TTC549 (cell line): ENCODE results near the gene AK1.
"Not testable (repeated sequence)": the region's sequence is repeated elsewhere in the genome, so short reads cannot be mapped to it uniquely, and the experiment has no call there.

Experiments
- FAIRE-seq: peaks from 2 replicates; lab custom pipeline; 2012; peaks lifted over from hg19 to GRCh38; lab: Jason Lieb, UNC

AK1 gene

GRCh38 chr9:127847833-127848755 lies 29.4 kb downstream of the AK1 start:
- no peak for FAIRE-seq

DNA sequence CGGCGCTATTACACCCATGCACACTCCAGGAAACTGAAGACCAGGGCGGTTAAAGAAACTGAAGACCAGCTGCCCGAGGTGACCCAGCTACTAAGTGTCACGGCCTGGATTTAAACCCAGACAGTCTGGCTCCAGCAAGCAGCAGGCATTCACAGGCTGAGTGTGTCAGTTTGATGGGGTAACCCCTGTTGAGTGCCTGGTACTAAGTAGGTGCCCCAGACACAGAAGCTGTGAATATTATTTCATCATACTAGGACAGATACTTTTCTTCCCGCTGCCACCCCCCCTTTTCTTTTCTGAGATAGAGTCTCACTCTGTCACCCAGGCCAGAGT lies 30.3 kb downstream of the AK1 start:
- FAIRE-seq, result no peak

- FAIRE-seq, result no peak
Observed at GRCh38 chr9:127846443-127847177, 30.9 kb downstream of the AK1 start.

DNA sequence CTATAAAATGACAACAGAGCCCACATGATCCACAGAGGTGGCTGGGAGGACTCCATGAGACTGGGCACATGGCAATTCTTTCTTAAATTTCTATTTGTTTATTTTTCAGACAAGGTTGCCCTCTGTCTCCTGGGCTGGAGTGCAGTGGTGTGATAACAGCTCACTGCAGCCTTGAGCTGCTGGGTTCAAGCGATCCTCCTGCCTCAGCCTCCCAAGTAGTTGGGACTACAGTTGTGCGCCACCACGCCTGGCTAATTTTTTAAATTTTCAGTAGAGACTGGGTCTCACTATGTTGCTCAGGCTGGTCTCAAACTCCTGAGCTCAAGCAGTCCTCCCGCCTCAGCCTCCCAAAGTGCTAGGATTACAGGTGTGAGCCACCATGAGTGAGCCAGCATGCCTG lies 31.9 kb downstream of the AK1 start:
- FAIRE-seq, result not testable (repeated sequence)

DNA sequence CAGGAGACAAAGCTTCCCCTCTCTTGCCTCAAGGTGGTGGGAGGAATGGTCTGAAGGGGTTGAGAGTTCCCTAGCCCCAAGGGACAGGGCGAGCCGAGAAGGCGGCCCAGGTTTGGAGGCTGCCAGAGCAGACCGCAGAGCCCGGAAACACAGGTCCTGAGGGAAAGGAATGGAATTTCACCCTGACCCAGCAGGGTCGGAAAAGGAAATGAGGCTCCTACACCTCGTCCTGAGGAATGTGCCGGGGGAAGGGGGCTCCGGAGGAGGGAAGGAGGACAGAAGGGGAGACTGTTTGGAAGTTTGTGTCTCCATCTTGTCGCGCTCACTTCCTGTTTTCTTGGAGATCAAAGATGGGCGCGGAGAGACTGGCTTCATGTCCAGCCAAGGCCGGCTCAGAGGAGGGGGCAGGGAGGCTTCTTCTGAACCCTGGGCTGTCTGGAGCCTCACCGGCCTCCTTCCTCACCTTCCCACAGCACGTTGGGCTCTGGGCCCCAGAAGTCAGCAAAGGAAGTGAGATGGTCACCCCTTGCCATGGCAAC lies 32.6 kb downstream of the AK1 start:
- no peak for FAIRE-seq

DNA sequence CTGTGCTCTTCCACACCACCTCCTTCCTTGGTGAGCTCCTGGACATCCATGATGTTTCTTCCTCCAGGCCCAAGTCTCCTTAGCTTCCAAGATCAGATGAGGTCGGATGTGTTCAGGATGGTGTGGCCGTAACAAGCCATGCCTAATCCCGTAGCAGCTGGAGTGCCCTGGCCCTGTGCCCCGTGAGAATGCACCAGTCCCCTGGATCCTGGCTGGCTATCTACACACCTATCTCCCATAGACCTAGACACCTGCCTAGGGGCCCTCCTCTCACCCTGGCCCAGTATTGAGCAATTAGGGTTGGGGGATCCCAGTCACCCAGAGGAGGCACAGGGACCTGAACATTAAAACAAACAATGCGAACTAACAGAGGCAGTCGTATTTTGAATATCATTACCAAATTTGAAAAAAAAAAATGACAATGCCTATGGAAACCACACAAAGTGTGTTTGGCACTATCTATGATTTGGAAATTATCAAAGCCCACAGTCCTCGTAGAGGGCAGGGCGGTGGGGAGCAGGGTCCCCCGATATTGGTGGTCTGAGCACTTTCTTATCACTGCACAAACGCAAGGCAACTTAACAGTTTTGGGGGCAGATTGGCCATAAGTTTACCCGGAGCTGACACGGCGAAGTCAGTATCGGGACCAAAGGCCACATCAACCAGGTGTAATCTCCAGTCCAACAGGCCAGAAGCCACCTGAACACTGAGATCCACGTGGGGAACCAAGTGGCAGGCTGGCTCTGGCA lies 36.2 kb downstream of the AK1 start:
- no peak for FAIRE-seq

- no peak for FAIRE-seq
Observed at GRCh38 chr9:127838375-127839078, 38.9 kb downstream of the AK1 start.

GRCh38 chr9:127837346-127837745 lies 40.1 kb downstream of the AK1 start:
- no peak for FAIRE-seq

- FAIRE-seq, result not testable (repeated sequence)
Observed at GRCh38 chr9:127836561-127836960, 40.9 kb downstream of the AK1 start.

GRCh38 chr9:127835991-127836516 lies 41.4 kb downstream of the AK1 start:
- FAIRE-seq, result no peak

DNA sequence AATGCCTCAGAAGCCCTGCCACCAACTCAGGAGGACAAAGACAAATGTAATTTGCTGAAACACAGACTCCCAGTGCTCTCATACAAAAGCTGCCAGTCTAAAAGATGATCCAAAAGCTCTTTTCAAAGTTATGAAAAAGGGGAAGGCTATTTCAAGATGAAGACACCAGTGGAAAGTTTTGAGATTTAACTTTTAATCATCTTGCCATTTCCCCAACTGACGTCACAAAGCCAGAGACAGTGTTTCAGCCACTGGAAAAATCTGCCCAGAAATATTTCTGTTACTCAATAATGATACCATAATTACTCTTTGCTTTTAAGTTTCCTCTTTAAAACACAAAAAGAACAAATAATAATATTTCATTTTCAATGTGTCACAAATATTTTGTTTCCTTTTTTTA lies 43.9 kb downstream of the AK1 start:
- FAIRE-seq, result no peak

- no peak for FAIRE-seq
Observed at GRCh38 chr9:127832248-127832647, 45.2 kb downstream of the AK1 start.

DNA sequence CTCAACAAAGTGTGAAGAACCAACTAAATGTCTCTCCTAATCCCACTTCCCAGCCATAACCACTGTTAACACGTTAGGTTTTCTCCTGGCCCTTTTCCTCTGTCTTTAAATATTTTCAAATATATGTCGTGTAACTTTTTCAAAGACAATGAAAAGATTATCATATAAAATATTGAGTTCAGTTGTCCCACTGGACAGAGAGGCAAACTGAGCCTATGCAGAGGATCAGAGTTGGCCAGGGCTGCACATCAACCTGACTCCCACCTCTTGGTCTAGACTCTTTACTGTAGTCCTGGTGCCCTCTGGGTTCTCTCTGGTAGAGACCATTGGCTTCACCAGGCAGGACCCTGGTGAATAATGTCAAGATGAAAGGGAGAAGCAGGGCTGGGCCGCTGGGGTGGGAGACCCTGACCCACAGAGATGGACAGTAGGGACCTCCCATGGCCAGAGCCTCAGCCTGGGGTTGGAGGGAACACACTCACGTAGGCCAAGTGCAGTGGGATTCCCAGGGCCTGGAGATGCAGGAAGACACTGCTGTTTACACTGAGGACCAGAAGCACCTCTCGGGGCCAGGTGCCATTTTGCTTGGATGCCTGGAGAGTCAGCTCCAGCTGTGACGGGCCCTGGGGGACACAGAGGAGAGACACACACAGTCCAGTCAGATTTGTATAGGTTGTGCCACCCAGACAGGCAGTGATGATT lies 48.1 kb downstream of the AK1 start:
- no peak for FAIRE-seq

GRCh38 chr9:127828262-127829031 lies 49.0 kb downstream of the AK1 start:
- no peak for FAIRE-seq

- no peak for FAIRE-seq
Observed at GRCh38 chr9:127826253-127826913, 51.1 kb downstream of the AK1 start.

DNA sequence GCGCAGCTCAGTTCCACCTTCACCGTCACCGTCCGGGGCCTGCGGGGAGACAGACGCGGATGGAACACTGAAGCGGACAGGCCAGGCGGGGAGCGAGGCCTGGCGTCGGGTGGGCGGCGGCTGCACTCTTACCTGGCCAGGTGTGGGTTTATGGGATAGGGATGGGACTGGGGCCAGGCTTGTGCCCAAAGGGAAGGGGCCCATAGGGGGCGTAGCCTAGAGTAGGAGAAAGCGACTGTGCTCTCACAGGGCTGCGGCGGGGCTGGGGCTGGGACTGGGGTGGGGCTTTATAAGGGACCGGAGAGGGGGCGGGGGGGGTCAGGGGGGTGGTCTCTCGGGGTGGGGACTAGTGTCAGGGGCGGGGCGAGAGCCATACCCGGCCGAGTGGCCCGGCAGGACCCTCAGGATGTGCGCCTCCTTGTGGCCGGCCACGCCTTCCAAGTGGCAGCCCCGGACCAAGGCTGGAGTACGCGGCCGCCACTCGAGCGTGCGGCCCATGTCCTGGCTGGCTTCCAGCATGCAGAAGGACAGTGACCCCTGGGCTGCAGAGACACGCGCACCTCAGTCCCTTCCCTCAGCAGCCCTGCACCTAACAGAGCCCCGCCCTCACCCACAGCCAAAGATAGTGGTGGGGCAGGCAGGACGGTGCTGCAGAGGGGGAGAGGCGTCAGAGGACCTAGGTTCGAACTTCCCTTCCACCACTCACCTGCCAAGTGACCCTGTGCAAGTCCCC lies 52.0 kb downstream of the AK1 start:
- FAIRE-seq, result no peak

GRCh38 chr9:127822108-127822507 lies 55.4 kb downstream of the AK1 start:
- FAIRE-seq, result no peak

- FAIRE-seq, result no peak
Observed at GRCh38 chr9:127818574-127818973, 58.9 kb downstream of the AK1 start.

DNA sequence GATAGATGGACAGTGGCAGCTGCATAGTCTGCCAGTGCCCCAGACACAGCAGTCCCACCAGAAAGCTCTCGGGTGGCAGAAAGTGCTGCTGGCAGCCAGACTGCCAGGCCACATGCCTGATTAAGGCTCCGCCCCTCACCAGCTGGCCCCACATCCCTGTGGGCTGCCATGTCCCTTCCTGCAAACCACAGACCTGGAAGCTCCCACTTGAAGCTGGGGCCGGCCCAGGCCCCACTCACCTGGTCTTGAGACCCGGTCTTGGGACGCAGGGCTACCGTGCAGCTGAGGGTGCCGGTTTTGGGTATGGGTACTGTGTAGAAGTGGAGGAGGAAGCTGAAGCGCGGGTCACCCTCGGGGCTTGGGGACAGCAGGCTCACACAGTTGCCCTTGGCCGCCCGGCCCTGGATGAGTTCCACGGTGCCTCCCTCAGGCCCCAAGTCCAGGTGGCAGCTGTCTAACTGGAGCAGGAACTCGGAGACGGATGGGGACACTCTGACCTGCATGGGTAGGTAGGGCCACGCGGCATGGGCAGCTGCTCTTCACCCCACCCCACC lies 59.5 kb downstream of the AK1 start:
- FAIRE-seq, result no peak
